GM18870 (cell line): Measurements from ENCODE around the gene BPIFB2.

ENCODE experiments used
- ATAC-seq: cut with Tn5 transposase; IDR thresholded peaks from one replicate; pipeline ENCODE4 v1.9.1; 2021; ENCODE audit warnings: moderate library complexity; ENCODE audit not compliant: unreplicated experiment

The BPIFB2 gene

DNA sequence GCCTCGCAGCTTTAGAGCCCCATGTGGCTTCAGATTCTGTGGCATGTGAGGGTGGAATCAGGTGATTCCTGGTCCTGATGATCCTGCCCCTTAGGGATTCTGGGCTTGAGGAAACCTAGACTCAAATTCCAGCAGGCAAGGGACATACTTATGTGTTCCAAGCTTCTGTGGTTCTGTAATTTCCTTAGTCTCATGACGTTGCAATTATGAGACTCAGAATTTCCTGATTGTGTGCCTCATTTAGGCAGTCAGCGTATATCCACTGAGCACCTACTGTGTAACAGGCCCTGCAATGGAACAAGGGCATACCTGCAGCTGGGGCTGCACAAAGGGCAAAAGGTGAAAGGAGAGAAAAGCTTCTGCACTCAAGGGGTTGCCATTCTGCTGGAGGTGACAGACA is 60.3 kb downstream of the BPIFB2 start:
- no peak for ATAC-seq

DNA sequence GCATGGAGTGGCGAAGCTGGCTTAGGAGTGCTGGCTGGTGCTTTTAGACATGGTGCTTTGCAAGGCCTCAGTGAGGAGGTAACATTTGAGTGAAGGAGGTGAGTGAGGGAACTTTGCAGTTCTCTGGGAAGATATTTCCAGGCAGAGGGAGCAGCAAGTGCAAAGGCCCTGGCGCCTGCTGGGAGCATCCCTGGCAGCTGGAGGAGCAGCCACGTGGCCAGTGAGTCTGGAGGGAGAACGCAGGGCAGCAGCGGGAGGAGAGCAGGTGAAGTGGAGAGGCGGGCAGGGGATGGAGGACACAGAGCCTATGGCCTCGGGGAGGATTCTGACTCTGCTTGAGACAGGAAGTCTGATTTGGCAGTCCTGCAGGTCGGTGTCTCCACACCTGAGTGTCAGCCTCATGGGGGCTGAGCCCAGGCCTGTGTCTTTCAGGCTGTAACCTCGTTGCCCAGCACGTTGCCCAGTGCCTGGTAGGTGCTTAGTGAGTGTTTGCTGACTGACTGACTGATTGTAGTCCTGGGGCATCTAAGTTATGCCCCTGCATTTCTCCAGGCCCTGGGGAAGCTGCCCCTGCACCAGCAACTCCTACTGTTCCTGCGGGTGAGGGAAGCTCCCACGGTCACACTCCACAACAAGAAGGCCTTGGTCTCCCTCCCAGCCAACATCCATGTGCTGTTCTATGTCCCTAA is 60.9 kb downstream of the BPIFB2 start:
- ATAC-seq = no peak

DNA sequence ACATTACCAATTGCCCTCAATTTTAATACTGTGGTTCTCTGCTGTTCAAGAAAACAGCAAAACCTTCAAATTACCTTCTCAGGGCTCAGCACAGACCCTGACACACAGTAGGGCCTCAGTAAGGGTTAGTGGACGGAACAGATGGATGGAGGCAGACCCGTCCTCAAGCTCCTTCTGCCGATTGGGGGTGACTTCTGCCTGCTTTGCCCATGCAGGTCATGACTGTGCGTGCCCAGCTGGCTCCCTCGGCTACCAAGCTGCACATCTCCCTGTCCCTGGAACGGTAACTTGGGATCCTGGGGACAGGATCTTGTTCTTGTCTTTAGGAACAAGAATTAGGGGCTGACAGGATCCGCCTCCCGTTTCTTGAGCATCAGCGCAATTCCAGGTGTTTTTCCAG is 62.2 kb downstream of the BPIFB2 start:
- no peak for ATAC-seq

DNA sequence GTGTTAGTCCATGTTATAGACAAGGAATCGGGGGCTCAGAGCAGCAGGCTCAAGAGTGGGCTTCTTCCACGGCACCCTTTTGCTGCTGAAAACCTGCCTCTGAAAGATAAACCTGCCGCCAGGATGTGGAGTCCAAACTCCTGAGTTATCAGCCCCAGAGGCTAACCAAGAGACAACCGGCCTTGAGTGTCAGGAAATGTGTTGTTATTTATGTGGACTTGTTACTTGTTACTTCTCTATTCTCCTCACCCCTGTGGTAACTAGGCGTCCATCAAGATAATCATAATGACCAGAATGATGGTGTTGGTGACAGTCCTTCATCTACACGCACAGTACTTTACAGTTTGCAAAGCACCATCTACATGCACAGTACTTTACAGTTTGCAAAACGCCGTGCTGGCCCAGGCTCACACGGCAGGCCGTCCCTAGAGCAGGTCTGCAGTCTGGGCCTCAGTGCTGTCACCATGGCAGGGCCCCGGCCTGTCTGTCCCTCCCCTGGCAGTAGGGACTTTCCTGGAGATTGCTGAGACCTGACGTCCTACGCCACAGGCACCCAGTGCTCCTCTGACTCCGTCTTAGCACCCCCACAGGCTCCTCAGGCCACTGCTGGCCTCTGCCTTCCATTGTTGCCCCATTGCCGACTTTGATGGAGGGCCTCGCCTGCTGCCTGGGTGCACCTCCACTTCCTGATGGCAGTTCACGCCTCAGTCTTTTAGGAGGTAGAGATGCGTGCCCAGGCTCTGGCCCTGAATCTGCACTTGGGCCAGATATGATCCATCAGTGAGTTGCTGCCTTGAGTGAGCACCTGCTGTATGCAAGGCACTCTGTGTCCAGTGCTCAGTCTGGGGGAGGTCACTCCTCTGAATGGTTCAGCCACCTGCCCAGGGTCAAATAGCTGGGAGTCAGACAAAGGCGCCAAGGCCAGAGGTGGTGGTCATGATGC is 62.9 kb downstream of the BPIFB2 start:
- ATAC-seq = no peak

DNA sequence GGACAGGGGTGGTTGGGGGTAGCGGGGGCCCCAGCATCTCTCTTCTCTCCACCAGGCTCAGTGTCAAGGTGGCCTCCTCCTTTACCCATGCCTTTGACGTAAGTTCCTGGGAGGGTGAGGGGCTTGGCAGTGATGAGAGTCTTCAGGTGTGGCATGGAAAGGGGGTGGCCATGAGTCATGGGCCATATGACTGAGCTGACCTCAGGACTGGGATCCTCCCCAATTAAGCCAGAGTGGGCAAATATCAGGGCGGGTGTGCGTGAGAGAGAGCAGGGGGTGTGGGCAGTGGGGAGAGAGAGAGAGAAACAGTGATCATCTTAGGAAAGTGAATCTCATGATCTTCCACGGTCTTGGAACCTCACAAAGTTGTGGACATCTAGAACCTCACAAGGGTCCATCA is 63.7 kb downstream of the BPIFB2 start:
- no peak for ATAC-seq

DNA sequence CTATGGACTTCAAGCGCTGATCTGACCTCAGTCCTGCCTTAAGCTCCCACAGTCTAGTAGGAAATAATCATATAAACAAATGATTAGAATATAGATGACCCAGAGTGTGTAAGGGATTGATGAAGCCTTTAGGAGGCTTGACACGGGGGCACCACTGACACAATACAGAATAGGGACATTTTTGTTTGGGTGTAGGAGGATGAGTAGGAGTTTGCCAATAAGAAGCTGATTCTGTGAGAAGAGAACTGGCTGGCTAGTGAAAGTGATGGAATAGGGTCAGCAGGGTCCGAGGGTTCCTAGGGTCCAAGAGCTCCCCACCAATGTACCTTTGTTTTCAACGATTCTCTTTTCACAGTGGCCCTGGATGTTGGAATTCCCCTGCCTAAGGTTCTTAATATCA is 64.9 kb downstream of the BPIFB2 start:
- no peak for ATAC-seq

DNA sequence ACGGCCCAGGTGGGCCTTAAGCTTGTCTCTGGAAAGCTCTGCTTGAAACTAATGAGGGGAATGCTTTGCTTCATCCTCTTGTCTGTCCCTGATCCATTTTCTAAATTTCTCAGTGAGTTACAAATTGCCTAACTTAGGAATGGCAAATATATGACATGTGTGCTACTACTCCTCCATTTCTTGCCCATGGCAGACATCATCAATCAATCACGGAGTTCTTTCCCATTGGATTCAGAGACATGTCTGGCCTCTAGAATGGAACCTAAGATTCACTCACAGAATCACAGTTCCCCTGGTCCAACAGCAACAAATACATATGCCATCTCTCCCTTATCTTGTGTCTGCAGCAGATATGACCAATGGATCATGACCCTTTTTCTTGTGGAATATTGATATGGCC is 65.3 kb downstream of the BPIFB2 start:
- no peak for ATAC-seq
